Smooth muscle cell (in vitro differentiated cells): ENCODE data around the gene FSIP2. TPM values are rescaled to one million over a fixed set of nuclear protein-coding genes. Genes with fewer than 3 reads are reported as not detected.

Experiments used
- DNase-seq: peaks from one replicate; lab custom pipeline; 2025; ENCODE audit not compliant: unreplicated experiment; lab: John Stamatoyannopoulos, UW
- H2AFZ ChIP-seq: fragments of 200-600 bp; sonication (generic); 2 replicates; pipeline ENCODE4 v1.6.0; 2016; ENCODE audit warnings: antibody characterized with exemption, low read depth, mild to moderate bottlenecking
- H3F3A ChIP-seq: fragments of 200-600 bp; sonication (generic); 2 replicates; pipeline ENCODE4 v1.6.0; 2017; ENCODE audit warnings: antibody characterized with exemption, low read depth
- H3K27ac ChIP-seq: fragments of 200-600 bp; sonication (generic); 2 replicates; pipeline ENCODE4 v1.5.1; 2016; ENCODE audit warnings: low read depth, mild to moderate bottlenecking
- H3K27me3 ChIP-seq: fragments of 200-600 bp; sonication (generic); 2 replicates; pipeline ENCODE4 v1.6.1; 2016; ENCODE audit warnings: low read depth, mild to moderate bottlenecking
- H3K36me3 ChIP-seq: fragments of 200-600 bp; sonication (generic); 2 replicates; pipeline ENCODE4 v1.5.1; 2016; ENCODE audit warnings: low read depth
- H3K4me1 ChIP-seq: fragments of 200-600 bp; sonication (generic); 2 replicates; pipeline ENCODE4 v1.5.1; 2016; ENCODE audit warnings: low read depth
- H3K4me2 ChIP-seq: fragments of 200-600 bp; sonication (generic); 2 replicates; pipeline ENCODE4 v1.6.0; 2016; ENCODE audit warnings: mild to moderate bottlenecking
- H3K4me3 ChIP-seq: fragments of 200-600 bp; sonication (generic); 2 replicates; pipeline ENCODE4 v1.5.1; 2016; ENCODE audit warnings: mild to moderate bottlenecking
- H3K79me2 ChIP-seq: fragments of 200-600 bp; sonication (generic); 2 replicates; pipeline ENCODE4 v1.6.0; 2016; ENCODE audit warnings: low read depth, mild to moderate bottlenecking
- H3K9ac ChIP-seq: fragments of 200-600 bp; sonication (generic); 2 replicates; pipeline ENCODE4 v1.6.0; 2016; ENCODE audit warnings: low read depth
- H3K9me3 ChIP-seq: fragments of 200-600 bp; sonication (generic); replicated peaks from 2 replicates; pipeline ENCODE4 v1.5.1; 2016; ENCODE audit warnings: low read depth
- H4K20me1 ChIP-seq: fragments of 200-600 bp; sonication (generic); 2 replicates; pipeline ENCODE4 v1.6.0; 2016; ENCODE audit warnings: low read depth
- CTCF ChIP-seq: fragments of 200-600 bp; sonication (generic); IDR thresholded peaks from 2 replicates; pipeline ENCODE4 v1.5.1; 2017; ENCODE audit warnings: borderline replicate concordance, mild to moderate bottlenecking, antibody characterized with exemption; ENCODE audit not compliant: insufficient read depth, poor library complexity, severe bottlenecking
- WGBS: methylation state at CpG from one replicate; pipeline ENCODE4 v1.1.7; 2016; ENCODE audit warnings: low lambda C conversion rate; 5-methylcytosine and 5-hydroxymethylcytosine counted together
- polyA plus RNA-seq: library from polyadenylated mRNA; unstranded; fragments of >200 nt; fragmentation: Nextera tagmentation; extraction: Ambion mirVana; gene quantifications from 2 replicates; pipeline ENCODE4 v1.2.1, GENCODE V29; 2016
- total RNA-seq: library from RNA; depleted of rRNA; stranded (reverse); fragments of >200 nt; gene quantifications from 2 replicates; pipeline ENCODE4 v1.2.3, GENCODE V29; 2014

FSIP2 gene
- total and polyA plus RNA-seq, 2 experiments from 2014 or later, result 1.9 to 6.0 TPM

- no peak overlapping the region for H2AFZ ChIP-seq
- no peak for TF ChIP-seq CTCF
- WGBS, result 90% methylated on average over 2 of the region's 2 CpGs
- no peaks in the 10 kb centered on the region for H3K36me3 ChIP-seq
- H3K27me3 ChIP-seq, result no peaks in the 10 kb centered on the region
- H3K4me1 ChIP-seq, result no peaks in the 10 kb centered on the region
- H3K4me3 ChIP-seq, result no peak overlapping the region
- no peak overlapping the region for H3K9ac ChIP-seq
- H3K4me2 ChIP-seq, result no peak overlapping the region
- no peak for DNase-seq
- no peaks in the 10 kb centered on the region for H3K79me2 ChIP-seq
- H4K20me1 ChIP-seq, result no peaks in the 10 kb centered on the region
- H3K27ac ChIP-seq, result no peak overlapping the region
- no peaks in the 10 kb centered on the region for H3F3A ChIP-seq
- no peaks in the 10 kb centered on the region for H3K9me3 ChIP-seq
These were observed 85.2 kb downstream of the FSIP2 start for GRCh38 chr2:185823773-185824172.

- TF ChIP-seq CTCF, result no peak
- no peak overlapping the region for H3K4me2 ChIP-seq
These were observed 87.0 kb downstream of the FSIP2 start for GRCh38 chr2:185825557-185825956.

GRCh38 chr2:185828326-185828725, 89.7 kb downstream of the FSIP2 start:
- no peak for TF ChIP-seq CTCF
- no peaks in the 10 kb centered on the region for H3K36me3 ChIP-seq
- H4K20me1 ChIP-seq, result no peaks in the 10 kb centered on the region
- no peaks in the 10 kb centered on the region for H3K9me3 ChIP-seq
- no peak overlapping the region for H2AFZ ChIP-seq
- no peaks in the 10 kb centered on the region for H3K79me2 ChIP-seq
- no peaks in the 10 kb centered on the region for H3K4me1 ChIP-seq
- no peaks in the 10 kb centered on the region for H3F3A ChIP-seq
- no peak overlapping the region for H3K4me2 ChIP-seq
- H3K27ac ChIP-seq, result no peak overlapping the region
- H3K27me3 ChIP-seq, result no peaks in the 10 kb centered on the region
- no peak overlapping the region for H3K4me3 ChIP-seq
- 72% methylated on average over 3 of the region's 3 CpGs for WGBS
- DNase-seq, result no peak
- H3K9ac ChIP-seq, result no peak overlapping the region

More at GRCh38 chr2:185825557-185825956, 87.0 kb downstream of the FSIP2 start:
- Histone ChIP-seq H3K9ac (no peak overlapping the region), H3K4me3 (no peak overlapping the region), H3K36me3 (no peaks in the 10 kb centered on the region), H4K20me1 (no peaks in the 10 kb centered on the region), H3K27me3 (no peaks in the 10 kb centered on the region), H3K9me3 (no peaks in the 10 kb centered on the region), H3K79me2 (no peaks in the 10 kb centered on the region), H2AFZ (no peak overlapping the region), H3K4me1 (no peaks in the 10 kb centered on the region), H3F3A (no peaks in the 10 kb centered on the region), H3K27ac (no peak overlapping the region)
- no peak for DNase-seq

- WGBS, result 89% methylated on average over 1 of the region's 1 CpG
- Histone ChIP-seq H3K36me3 (no peaks in the 10 kb centered on the region), H3K4me1 (no peaks in the 10 kb centered on the region), H2AFZ (no peak overlapping the region), H3K9ac (no peak overlapping the region), H3K27ac (no peak overlapping the region), H3K4me2 (no peak overlapping the region), H3K9me3 (no peaks in the 10 kb centered on the region), H3K4me3 (no peak overlapping the region), H3K79me2 (no peaks in the 10 kb centered on the region), H3F3A (no peaks in the 10 kb centered on the region), H4K20me1 (no peaks in the 10 kb centered on the region), H3K27me3 (no peaks in the 10 kb centered on the region)
- TF ChIP-seq CTCF, result no peak
- no peak for DNase-seq
These were observed 95.3 kb downstream of the FSIP2 start for GRCh38 chr2:185833864-185834263.
